NOMO-1 treated with dmso at 0.1 percent for 144 hours (cell line): Measurements from ENCODE around the gene TMC1.

Source experiments
- DNase-seq: peaks from one replicate; lab custom pipeline; 2025; ENCODE audit not compliant: unreplicated experiment; lab: John Stamatoyannopoulos, UW

TMC1 gene

GRCh38 chr9:72665421-72665820, 144.0 kb downstream of the TMC1 start:
- no peak for DNase-seq

- DNase-seq = no peak
These were observed 145.8 kb downstream of the TMC1 start for GRCh38 chr9:72667181-72667580.

GRCh38 chr9:72674961-72675360, 153.6 kb downstream of the TMC1 start:
- DNase-seq = no peak

GRCh38 chr9:72675586-72675985, 154.2 kb downstream of the TMC1 start:
- no peak for DNase-seq

DNA sequence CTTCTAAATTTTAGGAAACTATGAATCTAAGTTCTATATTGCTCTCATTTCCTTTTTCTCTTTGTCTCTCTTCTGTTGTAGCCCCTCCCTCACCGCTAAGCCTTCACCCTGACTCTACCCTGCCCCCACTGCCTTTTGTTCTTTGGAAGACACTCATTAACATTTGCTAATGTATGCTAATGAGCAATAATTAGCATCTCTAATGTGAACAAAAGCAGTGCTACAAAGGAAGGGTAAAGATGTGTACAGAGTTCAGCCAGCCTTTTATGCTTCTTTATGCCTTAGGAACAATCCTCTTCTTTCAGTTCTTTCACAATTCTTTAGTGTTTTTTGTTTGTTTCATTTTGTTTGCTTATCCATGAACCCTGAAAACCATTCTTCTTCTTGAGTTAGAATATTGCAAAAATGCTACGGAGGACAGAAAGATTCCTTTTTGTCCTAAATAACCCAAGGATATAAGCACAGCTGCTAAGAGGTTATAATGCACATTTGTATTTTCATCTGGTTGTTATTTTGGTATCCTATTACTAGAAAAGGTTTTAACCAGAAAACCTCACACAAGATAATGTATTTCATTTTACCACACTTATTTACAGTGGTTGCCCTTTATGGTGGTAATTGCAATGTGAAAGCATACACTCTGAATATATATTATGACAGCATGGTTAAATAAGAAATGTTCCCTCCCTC, 159.3 kb downstream of the TMC1 start:
- DNase-seq = no peak

GRCh38 chr9:72681283-72681630, 159.8 kb downstream of the TMC1 start:
- no peak for DNase-seq

DNA sequence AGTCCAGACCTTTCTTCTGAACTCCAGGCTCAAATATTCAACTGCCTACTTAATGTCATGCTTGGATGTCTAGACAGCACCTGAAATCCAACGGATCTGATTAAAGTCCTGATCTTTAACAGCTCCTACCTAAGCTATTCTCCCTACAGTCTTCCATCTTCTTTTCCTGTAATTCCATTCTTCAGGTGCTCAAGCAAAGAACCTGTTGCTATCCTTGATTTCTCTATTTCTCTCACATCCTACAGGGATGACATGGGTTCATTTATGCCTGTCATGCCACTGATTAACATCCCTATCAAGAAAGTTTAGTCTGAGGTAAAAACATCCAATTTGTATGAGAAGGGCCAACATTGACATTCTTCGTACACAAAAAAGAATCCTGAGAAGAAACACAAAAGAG, 163.2 kb downstream of the TMC1 start:
- no peak for DNase-seq

GRCh38 chr9:72685911-72686310, 164.5 kb downstream of the TMC1 start:
- DNase-seq = no peak

GRCh38 chr9:72687331-72687730, 165.9 kb downstream of the TMC1 start:
- DNase-seq = no peak

DNA sequence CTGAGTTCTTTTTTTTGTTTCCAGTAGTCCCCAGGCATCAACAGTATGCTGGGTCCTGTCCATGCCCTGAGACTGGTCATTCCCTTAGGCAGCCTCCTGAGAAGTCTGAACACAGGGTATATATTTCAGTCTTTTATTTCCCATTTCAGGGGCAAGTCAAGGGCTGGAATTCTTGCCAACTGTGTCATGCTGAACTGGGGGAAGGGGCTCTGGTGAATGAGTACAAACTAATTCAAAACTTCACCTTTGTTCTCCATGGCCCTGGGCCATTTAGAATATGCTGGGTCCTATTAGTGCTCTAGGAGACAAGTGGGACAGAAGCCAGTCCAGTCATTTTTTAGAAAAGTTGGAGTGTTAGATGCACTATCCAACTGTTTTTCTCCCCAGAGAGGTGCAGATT, 170.3 kb downstream of the TMC1 start:
- DNase-seq = no peak

DNA sequence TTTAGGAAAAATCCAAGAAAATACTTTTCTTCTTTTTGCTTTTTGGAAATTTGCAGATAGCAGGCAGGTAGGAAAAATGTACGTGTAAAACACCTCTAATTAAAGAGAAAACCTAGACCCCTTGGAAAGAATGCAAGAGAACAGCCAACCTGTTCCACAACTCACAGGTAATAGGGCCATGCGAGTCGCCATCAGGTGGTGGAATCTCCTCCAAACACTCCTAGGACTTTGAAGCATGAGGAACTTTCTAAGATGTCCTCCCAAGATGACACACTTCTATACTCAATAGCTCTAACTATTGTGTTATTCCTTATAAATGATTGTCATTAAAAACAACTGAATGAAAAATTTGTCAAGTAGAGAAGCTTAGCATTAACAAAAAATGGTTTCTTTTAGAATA, 174.0 kb downstream of the TMC1 start:
- no peak for DNase-seq

DNA sequence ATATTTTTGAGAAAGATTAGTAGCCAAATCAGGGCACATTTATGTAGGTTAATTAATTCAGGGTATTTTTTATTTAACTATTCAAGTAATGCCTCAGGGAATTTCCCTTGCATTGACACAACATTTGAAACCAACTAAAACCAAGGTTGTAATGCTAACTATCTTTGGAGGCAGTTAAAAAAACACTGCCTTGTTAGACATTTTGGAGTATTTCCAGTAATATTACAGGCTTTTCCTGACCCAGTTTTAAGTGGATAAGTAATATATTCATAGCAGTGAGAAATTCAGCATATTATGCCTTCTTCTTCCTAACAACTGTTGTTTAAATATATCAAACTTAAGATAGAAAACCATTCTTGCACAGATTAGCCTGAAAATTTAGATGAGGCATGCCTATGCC, 175.1 kb downstream of the TMC1 start:
- no peak for DNase-seq

DNA sequence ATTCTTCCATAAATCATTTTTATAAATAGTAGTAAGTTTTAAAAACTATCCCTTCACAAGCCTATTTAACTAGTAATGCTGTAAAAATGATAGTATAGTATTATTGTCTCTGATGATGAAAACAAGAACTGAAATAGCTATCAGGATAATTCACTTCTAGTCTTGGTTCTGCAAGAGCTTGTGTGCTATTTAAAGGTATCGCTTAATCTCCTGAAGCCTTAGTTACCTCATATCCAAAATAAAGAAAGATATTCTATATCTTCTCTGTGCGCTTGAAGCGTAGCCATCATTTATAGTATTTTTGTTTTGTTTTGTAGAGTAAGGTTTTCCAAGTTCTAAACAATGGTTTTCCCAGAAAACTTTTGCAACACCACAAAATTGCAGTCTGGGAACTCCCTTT, 180.1 kb downstream of the TMC1 start:
- DNase-seq = no peak

GRCh38 chr9:72703574-72703973, 182.2 kb downstream of the TMC1 start:
- DNase-seq = no peak

GRCh38 chr9:72704688-72705375, 183.4 kb downstream of the TMC1 start:
- DNase-seq = no peak

DNA sequence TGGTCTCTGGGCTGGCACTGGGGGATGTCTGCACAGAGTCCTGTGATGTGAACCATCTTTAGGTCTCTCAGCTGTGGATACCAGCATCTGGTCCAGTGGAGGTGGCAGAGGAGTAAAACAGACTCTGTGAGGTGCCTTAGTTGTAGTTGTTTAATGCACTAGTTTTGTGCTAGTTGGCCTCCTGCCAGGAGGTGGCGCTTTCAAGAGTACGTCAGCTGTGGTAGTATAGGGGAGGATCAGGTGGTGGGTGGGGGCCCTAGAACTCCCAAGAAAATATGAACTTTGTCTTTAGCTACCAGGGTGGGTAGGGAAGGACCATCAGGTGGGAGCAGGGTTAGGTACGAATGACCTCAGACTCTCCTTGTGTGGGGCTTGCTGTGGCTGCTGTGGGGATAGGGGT, 197.1 kb downstream of the TMC1 start:
- no peak for DNase-seq

GRCh38 chr9:72721067-72721466, 199.7 kb downstream of the TMC1 start:
- DNase-seq = no peak

GRCh38 chr9:72726947-72727346, 205.5 kb downstream of the TMC1 start:
- no peak for DNase-seq

- no peak for DNase-seq
These were observed 206.8 kb downstream of the TMC1 start for GRCh38 chr9:72728031-72728770.

DNA sequence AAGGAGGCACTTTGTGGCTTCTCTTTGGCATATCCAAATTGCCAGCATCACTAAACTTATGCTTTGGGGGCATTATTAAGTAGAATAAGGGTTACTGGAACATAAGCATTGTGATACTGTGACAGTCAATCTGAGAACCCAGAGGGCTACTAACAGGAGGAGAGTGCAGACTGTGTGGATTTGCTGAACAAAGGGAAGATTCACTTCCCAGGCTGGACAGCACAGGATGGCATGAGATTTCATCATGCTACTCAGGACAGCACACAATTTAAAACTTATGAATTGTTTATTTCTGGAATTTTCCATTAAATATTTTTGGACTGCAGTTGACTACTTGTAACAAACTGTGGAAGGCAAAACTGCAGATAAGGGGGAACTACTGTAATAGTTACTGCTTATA, 212.5 kb downstream of the TMC1 start:
- no peak for DNase-seq

- no peak for DNase-seq
These were observed 213.2 kb downstream of the TMC1 start for GRCh38 chr9:72734631-72735030.

DNA sequence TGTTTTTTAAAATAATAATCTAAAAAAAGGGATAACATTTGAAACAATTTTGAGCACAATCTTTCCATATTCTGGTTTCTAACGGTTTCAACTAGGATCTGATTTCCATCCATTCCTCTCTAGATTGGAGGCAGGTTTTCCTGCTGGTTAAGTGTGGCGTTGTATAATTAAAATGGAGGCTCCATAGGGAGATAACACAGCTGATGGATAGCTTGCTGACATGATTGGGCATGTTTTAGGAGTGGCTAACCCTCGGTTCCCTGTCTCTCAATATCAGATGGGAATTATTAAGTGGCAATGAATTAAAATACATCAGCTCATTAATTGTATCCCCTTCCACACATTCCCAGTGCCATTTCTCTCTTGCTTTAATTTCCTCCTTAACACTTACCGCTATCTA, 222.4 kb downstream of the TMC1 start:
- DNase-seq = no peak
